NCI-H1092 (cell line): ENCODE measurements around the gene KCND1.
A peak's percentile ranks its signal among the peaks of the same experiment; 100 is the strongest.

Experiments
- DNase-seq: peaks from one replicate; lab custom pipeline; 2025; lab: John Stamatoyannopoulos, UW

KCND1 gene

DNA sequence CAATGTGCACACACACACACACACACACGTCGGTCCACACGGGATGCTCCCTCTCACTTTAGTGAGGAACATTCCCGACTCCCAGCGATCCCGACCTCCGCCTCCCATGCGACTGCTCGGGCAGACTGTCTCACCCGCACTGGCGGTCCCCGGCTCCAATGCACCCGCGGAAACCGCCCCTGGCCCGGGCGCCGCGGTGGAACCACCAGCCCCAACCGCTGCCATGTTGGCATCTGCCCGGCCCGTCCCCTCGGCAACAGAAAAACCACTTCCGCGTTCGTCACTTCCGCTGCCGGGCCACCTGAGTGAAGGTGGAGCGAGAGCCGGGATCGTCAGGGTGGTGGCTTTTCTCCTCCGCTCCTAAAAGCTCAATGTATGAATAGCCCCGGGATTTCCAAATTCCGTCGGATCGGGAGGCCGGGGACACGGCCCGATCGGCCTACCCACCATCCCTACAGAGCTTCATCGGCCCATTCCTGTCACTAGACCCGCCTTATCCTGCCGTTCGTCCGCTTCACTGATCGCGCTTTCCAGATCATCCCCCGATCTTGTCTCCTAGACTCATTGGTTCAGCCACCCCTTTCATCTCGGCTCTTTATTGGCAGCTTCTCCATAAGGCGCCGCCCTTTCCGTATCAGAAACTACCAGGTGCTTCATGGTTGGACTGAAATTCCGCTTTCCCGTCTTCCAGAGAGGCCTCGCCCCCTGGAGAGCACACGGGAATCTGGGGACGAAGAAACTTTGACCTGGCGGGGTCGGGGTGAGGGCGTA, 60.0 kb downstream of the KCND1 start, which contains the start of gene SLC35A2:
Gene SLC35A2 (minus strand): TSS at position 235 of the 771 bp plus-strand sequence. CDS start 10 bp downstream, at position 225.
- DNase-seq, result peak; percentile 75
